Ectodermal cell (in vitro differentiated cells): Measurements from ENCODE around the gene FUT4.

Experiments used
- H3K27ac ChIP-seq: 2 replicates; pipeline ENCODE4 v1.7.0; 2013; ENCODE audit warnings: mild to moderate bottlenecking, low read depth, low read length; ENCODE audit not compliant: insufficient read depth, poor library complexity, severe bottlenecking
- H3K27me3 ChIP-seq: 2 replicates; pipeline ENCODE4 v1.7.0; 2013; ENCODE audit warnings: mild to moderate bottlenecking, low read length; ENCODE audit not compliant: insufficient read depth, control insufficient read depth, poor library complexity, severe bottlenecking
- H3K36me3 ChIP-seq: one replicate; pipeline ENCODE4 v1.7.0; 2013; ENCODE audit warnings: low read length; ENCODE audit not compliant: control insufficient read depth, insufficient read depth
- H3K4me1 ChIP-seq: one replicate; pipeline ENCODE4 v1.7.0; 2013; ENCODE audit warnings: low read length; ENCODE audit not compliant: control insufficient read depth, insufficient read depth
- H3K4me3 ChIP-seq: 2 replicates; pipeline ENCODE4 v1.7.0; 2013; ENCODE audit warnings: low read depth, low read length, control low read depth; ENCODE audit not compliant: insufficient read depth
- H3K9me3 ChIP-seq: 2 replicates; pipeline ENCODE4 v1.7.0; 2013; ENCODE audit warnings: mild to moderate bottlenecking, low read length, moderate library complexity; ENCODE audit not compliant: control insufficient read depth
- WGBS, 2 experiments: methylation state at CpG; one replicate each; pipeline ENCODE4 v1.1.7; 2013; ENCODE audit warnings: missing lambda C conversion rate in 2 of 2; 5-methylcytosine and 5-hydroxymethylcytosine counted together

Gene FUT4

DNA sequence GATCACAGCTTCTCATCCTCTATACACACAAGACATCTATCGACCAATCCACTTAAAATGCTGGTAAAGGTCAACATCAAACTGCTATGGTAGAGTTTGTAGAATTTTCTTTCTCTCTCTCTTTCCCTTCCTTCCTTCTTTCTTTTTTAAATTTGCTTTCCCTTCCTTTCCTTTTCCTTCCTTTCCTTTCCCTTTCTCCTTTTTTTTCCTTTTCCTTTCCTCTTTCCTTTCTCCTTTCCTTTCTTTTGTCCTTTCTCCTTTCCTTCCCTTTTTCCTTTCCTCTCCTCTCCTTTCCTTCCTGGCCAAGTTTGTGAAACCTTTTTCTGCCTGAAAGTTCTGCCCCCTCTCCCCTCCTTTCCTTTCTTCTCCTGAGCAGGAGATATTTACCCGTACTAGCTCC, 28.3 kb upstream of the FUT4 start:
- no peak overlapping the region for H3K4me3 ChIP-seq
- peaks cover 33% of the 10 kb centered on the region for H3K27me3 ChIP-seq
- peaks cover 3% of the 10 kb centered on the region for H3K4me1 ChIP-seq
- WGBS, 2 experiments = 71 to 78% methylated on average over 1 to 2 of the region's 2 CpGs
- no peak overlapping the region for H3K27ac ChIP-seq
- H3K36me3 ChIP-seq = no peaks in the 10 kb centered on the region
- H3K9me3 ChIP-seq = no peaks in the 10 kb centered on the region

GRCh38 chr11:94516725-94517124, 27.0 kb upstream of the FUT4 start:
- peaks cover 3% of the 10 kb centered on the region for H3K4me1 ChIP-seq
- H3K36me3 ChIP-seq = no peaks in the 10 kb centered on the region
- H3K9me3 ChIP-seq = no peaks in the 10 kb centered on the region
- peaks cover 30% of the 10 kb centered on the region for H3K27me3 ChIP-seq
- WGBS, 2 experiments = 30 to 41% methylated on average over 1 of the region's 1 CpG
- no peak overlapping the region for H3K27ac ChIP-seq
- no peak overlapping the region for H3K4me3 ChIP-seq

DNA sequence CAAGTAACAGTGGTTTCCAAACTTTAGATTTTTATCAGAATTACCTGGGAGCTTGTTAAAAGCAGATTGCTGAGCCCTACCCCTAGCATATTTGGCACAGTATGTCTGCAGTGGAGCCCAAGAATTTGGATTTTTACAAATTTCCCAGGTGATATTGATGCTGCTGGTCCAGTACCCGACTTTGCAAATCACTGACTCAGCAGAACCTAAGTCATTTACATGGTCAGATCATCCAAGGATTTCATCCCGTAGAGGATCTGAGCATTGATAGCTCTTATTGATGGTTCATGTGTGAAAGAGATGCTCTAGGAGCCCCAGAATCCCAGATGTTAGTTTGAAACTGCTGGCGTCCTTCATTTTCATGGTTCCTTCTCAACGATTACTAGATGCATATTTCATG, 25.4 kb upstream of the FUT4 start:
- Histone ChIP-seq H3K36me3 (no peaks in the 10 kb centered on the region), H3K9me3 (no peaks in the 10 kb centered on the region), H3K4me1 (no peaks in the 10 kb centered on the region), H3K4me3 (no peak overlapping the region), H3K27me3 (peaks cover 14% of the 10 kb centered on the region), H3K27ac (no peak overlapping the region)
- 89 to 91% methylated on average over 4 of the region's 4 CpGs for WGBS, 2 experiments

DNA sequence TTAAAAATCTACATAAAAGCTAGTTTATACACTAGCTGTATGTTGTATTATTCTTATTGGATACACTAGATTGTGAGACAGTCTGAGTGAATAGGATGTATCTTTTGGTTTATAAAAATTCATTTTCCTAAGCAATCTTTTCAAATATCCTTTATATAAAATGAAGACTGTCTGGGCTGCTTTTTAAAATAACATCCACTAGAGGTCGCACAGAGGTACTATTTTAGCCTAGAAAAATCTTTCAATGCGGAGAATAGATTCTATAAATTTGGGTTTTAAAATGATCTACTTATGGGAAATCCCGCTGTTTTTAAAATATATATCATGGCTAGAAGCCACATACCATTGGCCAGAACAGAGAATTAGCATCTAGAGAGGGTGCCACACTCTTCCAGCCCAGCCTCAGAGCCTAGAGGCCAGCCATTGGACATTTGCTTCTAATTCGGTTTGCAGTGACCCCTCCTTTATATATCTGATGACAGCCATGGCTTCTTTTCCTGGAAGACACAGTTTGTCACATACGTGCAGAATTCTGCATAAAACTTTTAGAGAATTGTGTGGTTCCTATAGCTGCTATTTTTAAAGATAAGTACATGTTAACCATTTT, 24.1 kb upstream of the FUT4 start:
- 38 to 39% methylated on average over 3 to 5 of the region's 5 CpGs for WGBS, 2 experiments
- Histone ChIP-seq H3K4me1 (no peaks in the 10 kb centered on the region), H3K36me3 (no peaks in the 10 kb centered on the region), H3K9me3 (no peaks in the 10 kb centered on the region), H3K4me3 (no peak overlapping the region), H3K27me3 (peaks cover 1% of the 10 kb centered on the region), H3K27ac (no peak overlapping the region)

- WGBS, 2 experiments = 67 to 69% methylated on average over 5 of the region's 5 CpGs
- H3K9me3 ChIP-seq = no peaks in the 10 kb centered on the region
- H3K4me3 ChIP-seq = no peak overlapping the region
- no peaks in the 10 kb centered on the region for H3K36me3 ChIP-seq
- H3K27me3 ChIP-seq = no peaks in the 10 kb centered on the region
- no peak overlapping the region for H3K27ac ChIP-seq
- no peaks in the 10 kb centered on the region for H3K4me1 ChIP-seq
Observed at GRCh38 chr11:94521684-94522083, 22.0 kb upstream of the FUT4 start.

DNA sequence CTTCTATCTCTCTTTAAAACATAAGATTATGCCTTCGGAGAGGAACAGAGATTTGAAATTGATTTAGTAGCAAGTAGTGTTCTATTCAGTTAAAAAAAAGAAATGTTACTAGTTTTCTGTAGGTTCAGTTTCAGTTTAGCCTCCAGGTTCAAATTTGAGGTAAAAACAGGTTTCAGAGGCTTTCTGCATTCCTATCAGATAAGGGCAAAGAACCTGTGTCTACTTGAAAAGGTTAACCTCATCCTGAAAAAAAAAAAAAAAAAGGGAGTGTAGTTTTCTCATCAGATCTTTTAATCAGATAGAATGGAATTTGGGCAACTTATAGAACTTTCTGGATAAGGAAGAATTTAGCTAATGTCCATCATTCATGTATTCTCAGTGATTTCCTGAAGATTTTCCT, 19.4 kb upstream of the FUT4 start:
- Histone ChIP-seq H3K4me3 (no peak overlapping the region), H3K27ac (no peak overlapping the region), H3K4me1 (no peaks in the 10 kb centered on the region), H3K27me3 (no peaks in the 10 kb centered on the region), H3K9me3 (no peaks in the 10 kb centered on the region), H3K36me3 (no peaks in the 10 kb centered on the region)
- 95 to 100% methylated on average over 1 of the region's 1 CpG for WGBS, 2 experiments

- no peak overlapping the region for H3K27ac ChIP-seq
- no peaks in the 10 kb centered on the region for H3K36me3 ChIP-seq
- no peaks in the 10 kb centered on the region for H3K9me3 ChIP-seq
- H3K4me1 ChIP-seq = no peaks in the 10 kb centered on the region
- H3K27me3 ChIP-seq = no peaks in the 10 kb centered on the region
- WGBS, 2 experiments = 53 to 63% methylated on average over 5 of the region's 5 CpGs
- H3K4me3 ChIP-seq = no peak overlapping the region
Observed at GRCh38 chr11:94525546-94526324, 18.0 kb upstream of the FUT4 start.

GRCh38 chr11:94526645-94527438, 16.9 kb upstream of the FUT4 start:
- H3K27me3 ChIP-seq = no peaks in the 10 kb centered on the region
- WGBS, 2 experiments = 94 to 100% methylated on average over 2 to 4 of the region's 4 CpGs
- H3K36me3 ChIP-seq = no peaks in the 10 kb centered on the region
- no peak overlapping the region for H3K4me3 ChIP-seq
- no peaks in the 10 kb centered on the region for H3K9me3 ChIP-seq
- H3K27ac ChIP-seq = no peak overlapping the region
- H3K4me1 ChIP-seq = no peaks in the 10 kb centered on the region

DNA sequence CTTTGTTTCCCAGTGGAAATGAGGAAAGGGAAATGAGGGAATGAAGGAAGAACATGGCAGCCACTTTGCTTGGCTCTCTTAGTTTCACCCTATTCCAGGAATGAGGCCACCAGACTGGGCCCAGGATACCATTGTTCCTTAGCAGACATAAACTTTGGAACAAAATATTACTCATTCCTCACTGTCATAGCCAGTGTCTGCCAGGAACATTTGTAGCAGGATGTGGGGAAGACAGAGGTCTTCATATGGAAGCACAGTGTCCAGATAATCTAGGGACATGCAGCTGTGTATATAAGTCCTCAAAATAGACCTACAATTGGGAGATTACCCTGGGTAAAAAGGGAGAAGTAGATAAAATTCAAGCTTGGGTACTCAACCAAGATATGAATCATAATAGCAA, 15.2 kb upstream of the FUT4 start:
- Histone ChIP-seq H3K4me3 (no peak overlapping the region), H3K9me3 (no peaks in the 10 kb centered on the region), H3K4me1 (no peaks in the 10 kb centered on the region), H3K27me3 (no peaks in the 10 kb centered on the region), H3K27ac (no peak overlapping the region), H3K36me3 (no peaks in the 10 kb centered on the region)

DNA sequence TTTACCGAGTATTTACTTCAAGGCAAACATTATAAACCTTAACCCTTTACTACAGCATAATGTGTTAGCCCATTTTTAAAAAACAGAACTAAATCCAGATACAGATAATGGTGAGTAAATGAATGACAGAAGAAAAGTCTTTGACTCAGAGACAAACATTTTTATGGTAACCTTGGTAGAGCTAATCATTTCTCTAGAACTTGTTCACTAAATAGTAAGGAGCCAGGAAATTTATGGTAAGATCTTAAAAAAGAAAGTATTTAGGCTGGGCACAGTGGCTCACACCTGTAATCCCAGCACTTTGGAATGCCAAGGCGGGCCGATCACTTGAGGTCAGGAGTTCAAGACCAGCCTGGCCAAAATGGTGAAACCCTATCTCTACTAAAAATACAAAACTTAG, 11.5 kb upstream of the FUT4 start:
- H3K36me3 ChIP-seq = no peaks in the 10 kb centered on the region
- H3K9me3 ChIP-seq = no peaks in the 10 kb centered on the region
- no peaks in the 10 kb centered on the region for H3K4me1 ChIP-seq
- H3K4me3 ChIP-seq = no peak overlapping the region
- WGBS, 2 experiments = 88 to 100% methylated on average over 2 of the region's 3 CpGs
- no peak overlapping the region for H3K27ac ChIP-seq
- no peaks in the 10 kb centered on the region for H3K27me3 ChIP-seq
